GM19238 (cell line): ENCODE data around the gene TUBGCP2.

Experiments used
- DNase-seq: peaks from one replicate; pipeline ENCODE4 v3.0.0; 2011; ENCODE audit warnings: low spot score; ENCODE audit not compliant: insufficient read length

TUBGCP2 gene

DNA sequence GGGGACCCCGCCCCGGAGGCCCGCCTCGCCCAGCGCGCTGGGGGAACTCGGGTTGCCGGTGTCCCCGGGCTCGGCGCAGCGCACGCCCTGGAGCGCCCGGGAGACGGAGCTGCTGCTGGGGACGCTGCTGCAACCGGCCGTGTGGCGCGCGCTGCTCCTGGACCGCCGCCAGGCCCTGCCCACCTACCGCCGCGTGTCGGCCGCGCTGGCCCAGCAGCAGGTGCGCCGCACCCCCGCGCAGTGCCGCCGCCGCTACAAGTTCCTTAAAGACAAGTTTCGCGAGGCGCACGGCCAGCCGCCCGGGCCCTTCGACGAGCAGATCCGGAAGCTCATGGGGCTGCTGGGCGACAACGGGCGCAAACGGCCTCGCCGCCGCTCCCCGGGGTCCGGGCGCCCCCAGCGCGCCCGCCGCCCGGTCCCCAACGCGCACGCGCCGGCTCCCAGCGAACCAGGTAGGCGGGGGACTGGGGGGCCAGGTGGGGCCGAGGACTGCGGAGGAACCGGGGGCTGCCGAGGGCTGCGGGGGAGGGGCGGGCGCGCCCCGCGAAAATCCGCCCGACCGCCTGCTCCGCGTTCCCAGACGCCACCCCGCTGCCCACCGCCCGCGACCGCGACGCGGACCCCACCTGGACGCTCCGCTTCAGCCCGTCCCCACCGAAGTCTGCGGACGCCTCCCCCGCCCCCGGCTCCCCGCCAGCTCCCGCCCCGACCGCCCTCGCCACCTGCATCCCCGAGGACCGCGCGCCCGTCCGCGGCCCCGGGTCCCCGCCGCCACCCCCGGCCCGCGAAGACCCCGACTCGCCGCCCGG lies 78.1 kb downstream of the TUBGCP2 start:
- DNase-seq: no peak

GRCh38 chr10:133230044-133230361 lies 78.7 kb downstream of the TUBGCP2 start, which contains the start of gene UTF1:
TSS of gene UTF1 (plus strand) at chr10:133230217. CDS start at chr10:133230289, 72 bp downstream.
- no peak for DNase-seq

GRCh38 chr10:133229265-133230043 lies 79.2 kb downstream of the TUBGCP2 start:
- no peak for DNase-seq
